ENCODE data around the gene NELL1. TPM values are rescaled to one million over a fixed set of nuclear protein-coding genes. Genes with fewer than 3 reads are reported as not detected.

NELL1 gene
- total and polyA plus RNA-seq, 2 donors (not counting 3 experiments of a cell fraction or from before 2014, with no cell fraction given) = not detected

DNA sequence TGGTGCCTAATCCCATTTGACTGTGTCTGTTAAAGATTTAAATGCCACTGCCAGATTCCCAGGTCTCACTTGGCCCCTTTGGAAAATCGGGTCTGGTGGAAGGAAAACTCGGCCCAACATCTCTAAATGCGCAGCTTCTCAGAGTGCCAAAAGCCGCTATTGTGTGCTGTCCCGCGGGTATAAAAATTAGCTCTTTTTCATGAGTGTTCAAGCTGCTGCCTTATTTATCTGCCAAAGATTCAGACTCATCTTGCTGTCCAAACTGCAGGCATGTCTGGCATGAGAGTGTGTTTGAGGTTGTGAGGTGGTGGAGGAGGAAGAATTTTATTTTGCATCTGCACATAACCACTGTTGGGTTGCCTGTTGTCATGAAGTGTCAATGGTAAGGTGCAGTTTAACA lies 91.4 kb downstream of the NELL1 start:
- Histone ChIP-seq H3K27me3 (ENCODE audit: control insufficient read depth in 2 of 2, insufficient read depth in 2 of 2, low read length in 2 of 2) (no peaks in the 10 kb centered on the region), H4K20me1 (replicated peaks; ENCODE audit: control insufficient read depth, extremely low read depth, insufficient read depth, low read length) (no peaks in the 10 kb centered on the region), H3K4me3 (replicated peaks in 1 of 3; ENCODE audit: insufficient read depth in 1 of 3, low read depth in 1 of 3, low read length in 3 of 3) (no peak overlapping the region), H3K36me3 (ENCODE audit: control insufficient read depth in 2 of 2, extremely low read depth in 1 of 2, insufficient read depth in 2 of 2, low read length in 2 of 2) (no peaks in the 10 kb centered on the region), H2AFZ (ENCODE audit: low read depth, low read length) (no peak overlapping the region), H3K9me3 (replicated peaks; ENCODE audit: control insufficient read depth, insufficient read depth, low read length) (peaks cover 7% of the 10 kb centered on the region), H3K9ac (replicated peaks; ENCODE audit: extremely low read depth, insufficient read depth, low read length) (no peak overlapping the region), H3K79me2 (ENCODE audit: control insufficient read depth, insufficient read depth, low read length) (no peaks in the 10 kb centered on the region), H3K9me1 (replicated peaks; ENCODE audit: control insufficient read depth, extremely low read depth, insufficient read depth, low read length) (no peaks in the 10 kb centered on the region), H3K4me2 (ENCODE audit: insufficient read depth, low read length) (no peak overlapping the region), H3K4me1 (ENCODE audit: control insufficient read depth, extremely low read depth, insufficient read depth, low read length) (no peaks in the 10 kb centered on the region), H3K27ac (ENCODE audit: insufficient read depth, low read depth, low read length) (no peak overlapping the region)
- ChIA-PET POLR2A (no interaction called here), CTCF (no interaction called here)
- dilution Hi-C loops (cut with MboI; ENCODE audit: extremely low pct_ligation_motif_present, low sequenced_read_pairs) (no loop called here), intact Hi-C loops (cut with micrococcal nuclease) (no loop called here)
- no peak for DNase-seq (ENCODE audit: low read depth, low spot score)
- no peak for TF ChIP-seq POLR2AphosphoS5 (IDR thresholded peaks at IDR 0.05; ENCODE audit: insufficient read depth, low read depth, low read length)
- TF ChIP-seq MYC (IDR thresholded peaks at IDR 0.05; ENCODE audit: low read depth, low read length) = no peak
- TF ChIP-seq, protein P1, sequence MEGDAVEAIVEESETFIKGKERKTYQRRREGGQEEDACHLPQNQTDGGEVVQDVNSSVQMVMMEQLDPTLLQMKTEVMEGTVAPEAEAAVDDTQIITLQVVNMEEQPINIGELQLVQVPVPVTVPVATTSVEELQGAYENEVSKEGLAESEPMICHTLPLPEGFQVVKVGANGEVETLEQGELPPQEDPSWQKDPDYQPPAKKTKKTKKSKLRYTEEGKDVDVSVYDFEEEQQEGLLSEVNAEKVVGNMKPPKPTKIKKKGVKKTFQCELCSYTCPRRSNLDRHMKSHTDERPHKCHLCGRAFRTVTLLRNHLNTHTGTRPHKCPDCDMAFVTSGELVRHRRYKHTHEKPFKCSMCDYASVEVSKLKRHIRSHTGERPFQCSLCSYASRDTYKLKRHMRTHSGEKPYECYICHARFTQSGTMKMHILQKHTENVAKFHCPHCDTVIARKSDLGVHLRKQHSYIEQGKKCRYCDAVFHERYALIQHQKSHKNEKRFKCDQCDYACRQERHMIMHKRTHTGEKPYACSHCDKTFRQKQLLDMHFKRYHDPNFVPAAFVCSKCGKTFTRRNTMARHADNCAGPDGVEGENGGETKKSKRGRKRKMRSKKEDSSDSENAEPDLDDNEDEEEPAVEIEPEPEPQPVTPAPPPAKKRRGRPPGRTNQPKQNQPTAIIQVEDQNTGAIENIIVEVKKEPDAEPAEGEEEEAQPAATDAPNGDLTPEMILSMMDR (IDR thresholded peaks at IDR 0.05; ENCODE audit: extremely low read depth in 1 of 2, insufficient read depth in 1 of 2, low read depth in 1 of 2, low read length in 2 of 2) = no peak
- TF ChIP-seq MAX (IDR thresholded peaks at IDR 0.05; ENCODE audit: insufficient read depth, insufficient read length) = no peak
- TF ChIP-seq EZH2 (IDR thresholded peaks at IDR 0.05; ENCODE audit: borderline replicate concordance, low read depth, low read length, severe bottlenecking) = no peak
- TF ChIP-seq GATA2 (IDR thresholded peaks at IDR 0.05; ENCODE audit: insufficient read depth, insufficient read length, low read depth, low read length) = no peak
- TF ChIP-seq FOS (IDR thresholded peaks at IDR 0.05; ENCODE audit: borderline replicate concordance, insufficient read depth, low read length) = no peak
- no peak for TF ChIP-seq POLR2A (IDR thresholded peaks at IDR 0.05; ENCODE audit: low read depth, low read length)
- no peak for TF ChIP-seq JUN (IDR thresholded peaks at IDR 0.05; ENCODE audit: borderline replicate concordance, insufficient read depth, insufficient read length, low read depth)
- FAIRE-seq = no peak
- BruUV-seq (replicated peaks) = no TSS peak

Measured in endothelial cell of umbilical vein (primary cell).